ENCODE data around the gene CDC20. TPM values are rescaled to one million over a fixed set of nuclear protein-coding genes. Genes with fewer than 3 reads are reported as not detected.
A peak's percentile ranks its signal among the peaks of the same experiment; 100 is the strongest.

Gene CDC20
- total RNA-seq, 1 donor from 2014 or later, result 164 TPM

DNA sequence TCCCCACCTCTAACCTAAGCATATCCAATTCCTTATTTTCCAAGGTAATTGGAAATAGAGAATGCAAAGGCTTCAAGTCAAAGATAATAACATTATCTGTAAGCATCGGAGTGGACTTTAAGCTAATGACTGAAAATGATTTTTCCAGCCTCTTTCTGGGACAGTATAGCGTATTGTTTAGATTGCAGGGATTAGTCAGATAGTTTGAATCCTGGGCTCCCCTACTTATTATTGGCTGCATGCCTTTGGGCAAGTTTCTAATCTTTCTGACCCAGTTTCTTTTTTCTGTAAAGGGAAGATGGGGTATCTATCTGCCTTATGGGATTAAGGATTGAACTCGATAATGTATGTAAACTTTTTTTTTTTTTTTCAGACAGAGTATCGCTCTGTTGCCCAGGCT, 1.5 kb upstream of the CDC20 start:
- H3K27me3 ChIP-seq, result no peaks in the 10 kb centered on the region
- H3K36me3 ChIP-seq, result peaks cover 12% of the 10 kb centered on the region
- H3F3A ChIP-seq (ENCODE audit: low read depth), result peaks cover 28% of the 10 kb centered on the region
- peaks cover 30% of the 10 kb centered on the region for H4K20me1 ChIP-seq (ENCODE audit: low read depth)
- peaks cover 34% of the 10 kb centered on the region for H3K79me2 ChIP-seq (ENCODE audit: low read depth)
- TF ChIP-seq EZH2 (IDR thresholded peaks at IDR 0.05), result no peak
- TF ChIP-seq CTCF (IDR thresholded peaks at IDR 0.05), result no peak
- TF ChIP-seq EZH2phosphoT487 (IDR thresholded peaks at IDR 0.05), result no peak
- Mint-ChIP-seq H3K27me3 (ENCODE audit: insufficient read depth, low read depth) (peaks cover 3% of the 10 kb centered on the region), H3K4me1 (peaks cover 47% of the 10 kb centered on the region), H3K36me3 (peaks cover 23% of the 10 kb centered on the region), H3K9me3 (no peaks in the 10 kb centered on the region), H3K27ac (no peak overlapping the region), H3K4me3 (peak overlapping the region; percentile 98)
- H3K4me3 ChIP-seq, result no peak overlapping the region
- no peak overlapping the region for H2AFZ ChIP-seq (replicated peaks)
- H3K4me2 ChIP-seq, result no peak overlapping the region
- no peak overlapping the region for H3K9ac ChIP-seq
- peaks cover 26% of the 10 kb centered on the region for H3K4me1 ChIP-seq
- no peaks in the 10 kb centered on the region for H3K9me3 ChIP-seq (ENCODE audit: low read depth)
- no peak for DNase-seq (ENCODE audit: low spot score)
- H3K27ac ChIP-seq, result no peak overlapping the region

GRCh38 chr1:43358121-43358745, 548 bp upstream of the CDC20 start:
- H3K4me3 ChIP-seq, result peak overlapping the region; percentile 70
- H3K4me2 ChIP-seq, result peak overlapping the region; percentile 75
- H3K36me3 ChIP-seq, result peaks cover 14% of the 10 kb centered on the region
- Mint-ChIP-seq H3K27me3 (ENCODE audit: insufficient read depth, low read depth) (peaks cover 3% of the 10 kb centered on the region), H3K4me3 (peak overlapping the region; percentile 98), H3K9me3 (no peaks in the 10 kb centered on the region), H3K27ac (peak overlapping the region; percentile 96), H3K4me1 (peaks cover 44% of the 10 kb centered on the region), H3K36me3 (peaks cover 26% of the 10 kb centered on the region)
- H3K79me2 ChIP-seq (ENCODE audit: low read depth), result peaks cover 34% of the 10 kb centered on the region
- H3K27ac ChIP-seq, result peak overlapping the region; percentile 85
- peaks cover 37% of the 10 kb centered on the region for H4K20me1 ChIP-seq (ENCODE audit: low read depth)
- peaks cover 18% of the 10 kb centered on the region for H3K4me1 ChIP-seq
- H3K27me3 ChIP-seq, result no peaks in the 10 kb centered on the region
- TF ChIP-seq CTCF (IDR thresholded peaks at IDR 0.05) (peak; percentile 64), EZH2 (IDR thresholded peaks at IDR 0.05) (peak; percentile 31), EZH2phosphoT487 (IDR thresholded peaks at IDR 0.05) (no peak)
- peak overlapping the region; percentile 54 for H2AFZ ChIP-seq (replicated peaks)
- no peaks in the 10 kb centered on the region for H3K9me3 ChIP-seq (ENCODE audit: low read depth)
- peak; percentile 75 for DNase-seq (ENCODE audit: low spot score)
- H3F3A ChIP-seq (ENCODE audit: low read depth), result peaks cover 30% of the 10 kb centered on the region
- H3K9ac ChIP-seq, result peak overlapping the region; percentile 76

GRCh38 chr1:43359696-43360095, 915 bp downstream of the CDC20 start:
- peaks cover 37% of the 10 kb centered on the region for H4K20me1 ChIP-seq (ENCODE audit: low read depth)
- TF ChIP-seq EZH2phosphoT487 (IDR thresholded peaks at IDR 0.05) (no peak), EZH2 (IDR thresholded peaks at IDR 0.05) (no peak), CTCF (IDR thresholded peaks at IDR 0.05) (no peak)
- Mint-ChIP-seq H3K4me3 (peak overlapping the region; percentile 98), H3K27me3 (ENCODE audit: insufficient read depth, low read depth) (peaks cover 3% of the 10 kb centered on the region), H3K4me1 (peaks cover 46% of the 10 kb centered on the region), H3K9me3 (no peaks in the 10 kb centered on the region), H3K27ac (no peak overlapping the region), H3K36me3 (peaks cover 35% of the 10 kb centered on the region)
- no peak for DNase-seq (ENCODE audit: low spot score)
- peaks cover 38% of the 10 kb centered on the region for H3F3A ChIP-seq (ENCODE audit: low read depth)
- peaks cover 18% of the 10 kb centered on the region for H3K4me1 ChIP-seq
- peaks cover 34% of the 10 kb centered on the region for H3K79me2 ChIP-seq (ENCODE audit: low read depth)
- no peaks in the 10 kb centered on the region for H3K9me3 ChIP-seq (ENCODE audit: low read depth)
- H3K9ac ChIP-seq, result peak overlapping the region; percentile 95
- H3K4me3 ChIP-seq, result peak overlapping the region; percentile 70
- H2AFZ ChIP-seq (replicated peaks), result no peak overlapping the region
- H3K4me2 ChIP-seq, result peak overlapping the region; percentile 96
- H3K27me3 ChIP-seq, result no peaks in the 10 kb centered on the region
- no peak overlapping the region for H3K27ac ChIP-seq
- H3K36me3 ChIP-seq, result peaks cover 14% of the 10 kb centered on the region
